ENCODE data around the gene NOL4L.
A peak's percentile ranks its signal among the peaks of the same experiment; 100 is the strongest.

NOL4L gene

DNA sequence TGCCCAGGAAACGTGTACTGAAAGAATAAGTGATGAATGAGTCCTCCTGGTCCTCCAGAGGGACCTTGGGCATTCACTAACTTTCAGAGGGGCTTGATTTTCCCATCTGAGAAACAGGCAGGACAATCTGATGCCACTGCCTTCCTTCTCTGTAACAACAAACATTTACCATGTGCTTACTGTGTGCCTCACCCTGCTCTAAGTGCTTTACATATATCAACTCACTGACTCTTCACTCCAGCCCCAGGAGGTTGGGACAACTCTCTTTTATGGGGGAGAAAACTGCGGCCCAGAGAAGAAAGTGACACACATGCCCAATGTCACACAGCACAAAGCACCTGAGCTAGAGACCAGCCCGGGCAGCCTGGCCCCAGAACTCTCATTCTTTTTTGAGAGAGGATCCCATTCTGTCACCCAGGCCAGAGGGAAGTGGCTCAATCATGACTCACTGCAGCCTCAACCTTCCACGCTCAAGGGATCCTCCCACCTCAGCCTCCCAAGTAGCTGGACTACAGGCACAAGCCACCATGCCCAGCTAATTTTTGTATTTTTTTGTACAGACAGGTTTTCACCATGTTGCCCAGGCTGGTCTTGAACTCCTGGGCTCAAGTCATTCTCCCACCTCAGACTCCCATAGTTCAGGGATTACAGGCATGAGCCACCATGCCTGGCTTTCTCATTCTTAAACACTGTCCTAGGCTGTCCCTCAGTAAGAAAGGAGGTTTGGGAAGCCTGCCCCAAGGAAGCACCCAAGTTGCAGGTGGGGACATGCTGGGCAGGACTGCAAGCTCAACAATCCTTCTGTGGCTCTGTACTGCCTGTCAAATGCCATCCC lies 38.0 kb downstream of the NOL4L start:
- H3K27me3 Mint-ChIP-seq (ENCODE audit: low read depth), result no peaks in the 10 kb centered on the region
- H3K4me3 Mint-ChIP-seq, result no peak overlapping the region
- peaks cover 9% of the 10 kb centered on the region for H3K36me3 Mint-ChIP-seq (ENCODE audit: low read depth)
- peaks cover 19% of the 10 kb centered on the region for H3K4me1 Mint-ChIP-seq (ENCODE audit: low read depth)
- no peak overlapping the region for H3K27ac Mint-ChIP-seq
- H3K9me3 Mint-ChIP-seq, result no peaks in the 10 kb centered on the region
- no peak for DNase-seq (ENCODE audit: low spot score)

DNA sequence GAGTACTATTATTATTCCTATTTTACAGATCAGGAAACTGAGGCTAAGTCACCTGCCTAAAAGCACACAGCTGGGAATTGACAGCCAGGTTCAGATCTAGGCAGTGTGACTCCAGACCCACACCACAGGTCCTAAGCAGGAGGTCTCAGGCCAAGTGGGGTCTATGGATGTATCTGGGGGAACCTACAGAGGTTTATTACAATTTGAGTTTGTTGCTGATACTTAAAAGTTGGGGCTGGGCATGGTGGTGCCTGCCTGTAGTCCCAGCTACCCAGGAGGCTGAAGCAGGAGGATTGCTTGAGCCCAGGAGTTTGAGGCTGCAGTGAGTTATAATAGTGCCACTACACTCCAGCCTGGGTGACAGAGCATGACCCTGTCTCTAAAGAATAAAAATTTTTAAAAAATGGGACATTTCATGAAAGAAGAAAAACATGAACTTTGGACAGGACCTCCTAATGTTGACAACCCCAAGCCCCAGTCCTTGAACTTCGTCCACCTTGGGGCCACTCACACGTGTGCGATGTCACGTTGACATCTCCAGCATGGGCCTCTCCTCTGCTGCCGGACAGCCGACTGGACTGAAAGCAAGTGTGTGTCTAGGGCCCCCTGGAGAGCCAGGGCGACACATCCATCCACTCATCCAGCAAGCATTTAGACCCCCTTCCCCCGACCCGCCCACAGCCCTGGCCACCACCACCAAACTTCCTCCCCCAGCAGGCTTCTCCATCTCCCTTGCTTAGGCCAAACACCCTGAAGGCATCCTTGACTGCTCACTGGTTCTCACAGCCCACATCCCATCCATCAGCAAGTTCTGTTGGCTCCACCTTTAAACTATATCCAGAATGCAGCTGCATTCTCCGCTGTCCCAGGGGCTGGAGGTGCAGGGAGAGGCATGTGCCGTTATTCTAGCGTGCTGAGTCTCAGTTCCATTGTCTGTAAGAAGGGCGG lies 40.0 kb downstream of the NOL4L start:
- peaks cover 9% of the 10 kb centered on the region for H3K36me3 Mint-ChIP-seq (ENCODE audit: low read depth)
- H3K4me3 Mint-ChIP-seq, result no peak overlapping the region
- DNase-seq (ENCODE audit: low spot score), result no peak
- peaks cover 29% of the 10 kb centered on the region for H3K4me1 Mint-ChIP-seq (ENCODE audit: low read depth)
- H3K27me3 Mint-ChIP-seq (ENCODE audit: low read depth), result no peaks in the 10 kb centered on the region
- H3K9me3 Mint-ChIP-seq, result no peaks in the 10 kb centered on the region
- H3K27ac Mint-ChIP-seq, result no peak overlapping the region

DNA sequence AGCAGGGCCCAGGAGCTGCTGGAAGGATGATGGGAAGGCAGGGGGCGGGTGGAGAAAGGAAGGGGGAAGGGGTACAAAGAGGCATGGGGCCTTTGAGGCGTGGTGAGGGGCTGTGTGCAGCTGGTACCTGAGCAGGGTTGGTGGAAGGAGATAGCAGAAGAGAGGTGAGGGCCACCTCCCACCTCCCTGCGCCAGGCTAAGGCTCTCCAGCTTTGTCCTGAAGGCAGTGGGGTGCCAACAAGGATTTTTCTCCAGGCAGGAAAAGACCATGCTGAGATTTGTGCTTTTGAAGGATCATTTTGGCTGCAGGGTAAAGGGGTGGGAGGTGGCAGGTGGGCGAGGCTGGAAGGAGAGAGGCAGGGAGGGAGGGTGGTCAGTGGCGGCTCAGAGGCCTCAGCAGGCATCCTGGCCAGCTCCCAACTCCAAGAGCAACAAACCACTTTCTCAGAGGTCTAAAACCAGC lies 40.8 kb downstream of the NOL4L start:
- Mint-ChIP-seq H3K27ac (no peak overlapping the region), H3K27me3 (ENCODE audit: low read depth) (no peaks in the 10 kb centered on the region), H3K36me3 (ENCODE audit: low read depth) (peaks cover 12% of the 10 kb centered on the region)

DNA sequence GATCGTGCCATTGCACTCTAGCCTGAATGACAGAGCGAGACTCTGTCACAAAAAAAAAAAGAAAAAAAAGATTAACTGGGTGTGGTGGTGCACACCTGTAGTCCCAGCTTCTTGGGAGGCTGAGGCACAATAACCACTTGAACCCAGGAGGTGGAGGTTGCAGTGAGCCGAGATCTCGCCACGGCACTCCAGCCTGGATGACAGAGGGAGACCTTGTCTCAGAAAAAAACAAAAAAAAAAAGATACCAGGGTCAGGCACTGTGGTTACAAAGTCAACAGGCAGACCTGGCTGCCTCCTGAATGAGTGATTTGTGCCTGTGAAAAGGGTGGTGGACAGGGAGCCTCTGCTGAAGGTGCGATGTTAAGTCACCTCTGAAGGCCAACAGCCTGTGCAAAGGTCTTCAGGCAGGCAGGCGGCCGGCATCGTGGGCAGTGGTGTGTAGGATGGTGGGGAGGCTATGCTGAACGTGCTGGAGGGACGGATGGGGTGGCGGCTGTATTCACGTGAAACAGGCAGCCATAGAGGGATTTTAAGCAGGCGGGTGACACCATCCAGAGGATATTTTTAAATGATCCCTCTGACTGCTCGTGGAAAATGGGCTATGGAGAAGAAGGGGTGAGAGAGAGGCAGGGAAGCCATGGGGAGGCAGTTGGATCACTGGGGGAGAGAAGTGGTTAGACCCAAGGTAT lies 41.4 kb downstream of the NOL4L start:
- DNase-seq (ENCODE audit: low spot score), result no peak
- H3K9me3 Mint-ChIP-seq, result no peaks in the 10 kb centered on the region
- H3K27ac Mint-ChIP-seq, result no peak overlapping the region
- no peaks in the 10 kb centered on the region for H3K27me3 Mint-ChIP-seq (ENCODE audit: low read depth)
- H3K4me1 Mint-ChIP-seq (ENCODE audit: low read depth), result peaks cover 39% of the 10 kb centered on the region
- H3K4me3 Mint-ChIP-seq, result no peak overlapping the region
- peaks cover 12% of the 10 kb centered on the region for H3K36me3 Mint-ChIP-seq (ENCODE audit: low read depth)

More for the DNA sequence above, 40.8 kb downstream of the NOL4L start:
- Mint-ChIP-seq H3K9me3 (no peaks in the 10 kb centered on the region), H3K4me1 (ENCODE audit: low read depth) (peaks cover 38% of the 10 kb centered on the region), H3K4me3 (no peak overlapping the region)
- DNase-seq (ENCODE audit: low spot score), result no peak

DNA sequence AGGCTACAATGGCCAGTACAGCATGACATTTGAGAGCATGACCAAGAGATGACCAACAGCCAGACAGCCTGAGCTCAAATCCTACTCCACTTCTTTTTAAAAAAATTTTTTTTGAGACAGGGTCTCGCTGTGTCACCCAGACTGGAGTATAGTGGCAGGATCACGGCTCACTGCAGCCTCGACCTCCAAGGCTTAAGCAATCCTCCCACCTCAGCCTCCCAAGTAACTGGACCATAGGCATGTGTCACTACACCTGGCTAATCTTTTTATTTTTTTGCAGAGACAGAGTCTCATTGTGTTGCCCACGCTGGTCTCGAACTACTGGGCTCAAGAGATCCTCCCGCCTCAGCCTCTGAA lies 42.9 kb downstream of the NOL4L start:
- Mint-ChIP-seq H3K9me3 (no peaks in the 10 kb centered on the region), H3K27me3 (ENCODE audit: low read depth) (no peaks in the 10 kb centered on the region), H3K4me3 (no peak overlapping the region), H3K4me1 (ENCODE audit: low read depth) (peaks cover 40% of the 10 kb centered on the region), H3K27ac (no peak overlapping the region), H3K36me3 (ENCODE audit: low read depth) (peaks cover 14% of the 10 kb centered on the region)
- DNase-seq (ENCODE audit: low spot score), result no peak

DNA sequence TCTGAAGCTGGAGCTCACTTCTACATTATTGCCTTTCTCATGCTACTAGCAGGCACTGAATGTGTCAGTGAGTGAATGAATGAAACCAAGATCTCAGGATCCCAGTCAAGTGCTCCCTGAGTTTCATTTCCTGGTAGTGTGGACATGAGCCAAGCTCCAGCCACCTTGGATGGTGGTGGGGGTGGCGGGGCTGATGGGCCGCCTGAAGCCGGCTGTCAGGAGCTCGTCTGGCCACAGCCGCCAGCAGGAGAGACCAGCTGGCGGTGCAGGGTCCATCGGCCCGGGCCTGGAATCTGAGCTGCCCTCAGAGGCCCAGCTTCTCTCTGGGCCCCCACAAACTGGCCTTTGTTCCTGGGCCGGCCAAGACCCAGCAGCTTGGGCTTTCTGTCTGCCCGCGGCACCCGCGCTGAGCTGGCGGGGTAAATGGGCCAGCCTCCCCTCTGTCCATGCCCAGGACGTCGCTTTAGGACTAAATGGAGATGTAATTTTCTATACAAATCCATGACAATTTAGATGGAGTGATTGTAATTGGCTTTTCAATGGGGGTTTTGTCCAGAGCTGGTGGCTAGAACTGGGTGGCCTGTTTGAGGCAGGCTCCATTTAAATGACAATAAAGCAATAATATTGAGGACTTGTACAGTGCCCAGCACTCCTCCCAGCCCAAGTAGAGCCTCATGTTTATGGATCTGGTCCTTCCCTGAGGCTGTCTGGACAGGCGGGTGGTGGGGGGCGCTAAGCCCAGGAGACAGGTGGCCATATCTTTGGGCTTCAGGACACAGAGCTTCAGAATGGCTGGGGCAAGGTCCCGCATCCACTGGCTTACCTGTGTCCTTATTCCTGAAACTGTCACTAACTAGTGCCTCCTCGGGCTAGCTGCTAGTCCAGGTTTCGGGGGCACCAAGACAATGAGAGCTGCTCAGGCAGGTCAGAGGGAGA lies 43.5 kb downstream of the NOL4L start:
- H3K36me3 Mint-ChIP-seq (ENCODE audit: low read depth), result peaks cover 17% of the 10 kb centered on the region
- H3K9me3 Mint-ChIP-seq, result no peaks in the 10 kb centered on the region
- peaks cover 43% of the 10 kb centered on the region for H3K4me1 Mint-ChIP-seq (ENCODE audit: low read depth)
- H3K4me3 Mint-ChIP-seq, result no peak overlapping the region
- no peaks in the 10 kb centered on the region for H3K27me3 Mint-ChIP-seq (ENCODE audit: low read depth)
- DNase-seq (ENCODE audit: low spot score), result no peak
- peak overlapping the region; percentile 96 for H3K27ac Mint-ChIP-seq

DNA sequence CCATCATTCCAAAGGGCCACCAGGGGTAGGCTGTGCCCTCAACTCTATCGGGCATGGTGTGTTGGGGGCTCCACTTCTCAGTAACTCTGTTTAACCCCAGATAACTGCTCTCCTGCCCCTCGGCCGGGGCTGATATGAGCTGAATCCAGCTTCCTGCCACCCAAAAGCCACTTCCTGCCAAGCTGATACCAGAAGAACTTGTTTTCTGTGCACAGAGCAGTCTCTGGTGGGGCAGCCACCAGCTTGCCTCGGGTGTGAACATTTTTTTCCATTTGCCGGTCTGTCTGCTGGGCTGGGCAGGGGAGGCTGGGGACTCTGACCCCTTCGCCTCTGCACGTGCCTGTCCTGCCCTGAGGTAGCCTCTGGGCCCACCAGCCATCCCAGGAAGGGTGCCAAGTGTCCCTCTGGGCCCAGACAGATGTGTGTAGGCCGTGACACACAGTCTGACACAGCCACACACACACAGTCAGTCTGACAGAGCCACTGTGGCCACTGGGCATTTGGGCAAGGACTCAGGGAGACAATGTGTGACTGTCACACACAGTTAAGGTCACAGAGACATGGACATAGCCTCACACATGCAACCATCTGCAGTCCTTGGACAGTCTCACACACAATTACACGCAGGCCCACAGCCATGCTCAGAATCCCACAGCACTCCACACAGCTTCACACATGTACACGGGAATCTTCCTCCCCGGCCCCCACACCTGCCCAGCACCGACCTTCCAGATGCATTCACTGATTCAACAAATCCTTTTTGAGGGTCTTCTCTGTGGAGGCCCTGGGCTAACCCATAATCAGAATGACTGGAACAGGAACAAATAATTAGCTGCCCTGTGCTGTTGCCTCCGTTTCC lies 45.1 kb downstream of the NOL4L start:
- H3K4me1 Mint-ChIP-seq (ENCODE audit: low read depth), result peaks cover 51% of the 10 kb centered on the region
- H3K27me3 Mint-ChIP-seq (ENCODE audit: low read depth), result no peaks in the 10 kb centered on the region
- peak overlapping the region; percentile 76 for H3K4me3 Mint-ChIP-seq
- peak; percentile 76 for DNase-seq (ENCODE audit: low spot score)
- H3K9me3 Mint-ChIP-seq, result no peaks in the 10 kb centered on the region
- H3K27ac Mint-ChIP-seq, result peak overlapping the region; percentile 96
- H3K36me3 Mint-ChIP-seq (ENCODE audit: low read depth), result peaks cover 17% of the 10 kb centered on the region

DNA sequence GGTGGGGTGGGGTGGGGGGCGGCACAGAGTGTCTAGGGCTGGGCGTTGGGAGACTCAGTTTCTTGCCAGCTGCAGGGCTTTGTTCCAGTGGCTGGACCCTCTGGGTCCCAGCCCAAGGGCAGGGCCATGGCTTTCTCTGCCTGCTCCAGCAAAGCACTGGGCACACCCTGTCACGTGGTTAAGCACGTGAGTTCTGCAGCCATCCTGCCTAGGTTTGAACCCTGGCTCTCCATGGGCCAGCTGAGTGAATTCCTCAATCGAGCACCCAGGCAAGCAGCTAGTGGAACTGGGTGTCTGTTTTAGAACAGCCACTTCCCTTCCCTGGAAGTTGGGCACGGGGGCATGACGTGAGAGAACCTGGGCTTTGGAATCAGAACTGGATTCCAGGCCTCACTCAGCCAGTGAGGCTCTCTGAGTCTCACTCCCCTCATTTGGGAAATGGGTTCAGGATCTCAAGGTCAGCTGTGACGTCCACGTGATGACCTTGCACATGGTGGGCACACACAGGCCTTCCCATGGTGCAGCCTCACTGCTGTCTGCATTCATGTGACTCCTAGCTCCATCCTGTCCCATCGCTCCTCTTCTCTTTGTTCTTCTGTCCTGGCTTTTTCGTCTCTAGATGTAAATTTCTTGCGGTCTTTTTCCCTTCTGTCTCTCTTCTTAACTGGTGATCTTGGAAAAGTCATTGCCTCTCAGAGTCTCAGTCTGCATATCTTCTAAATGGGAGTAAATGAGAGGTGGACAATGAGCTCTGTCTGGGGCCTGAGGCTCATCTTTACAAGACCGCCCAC lies 45.9 kb downstream of the NOL4L start:
- no peaks in the 10 kb centered on the region for H3K9me3 Mint-ChIP-seq
- peak overlapping the region; percentile 96 for H3K27ac Mint-ChIP-seq
- peaks cover 59% of the 10 kb centered on the region for H3K4me1 Mint-ChIP-seq (ENCODE audit: low read depth)
- DNase-seq (ENCODE audit: low spot score), result peak; percentile 24
- H3K36me3 Mint-ChIP-seq (ENCODE audit: low read depth), result peaks cover 19% of the 10 kb centered on the region
- peak overlapping the region; percentile 76 for H3K4me3 Mint-ChIP-seq
- H3K27me3 Mint-ChIP-seq (ENCODE audit: low read depth), result no peaks in the 10 kb centered on the region

DNA sequence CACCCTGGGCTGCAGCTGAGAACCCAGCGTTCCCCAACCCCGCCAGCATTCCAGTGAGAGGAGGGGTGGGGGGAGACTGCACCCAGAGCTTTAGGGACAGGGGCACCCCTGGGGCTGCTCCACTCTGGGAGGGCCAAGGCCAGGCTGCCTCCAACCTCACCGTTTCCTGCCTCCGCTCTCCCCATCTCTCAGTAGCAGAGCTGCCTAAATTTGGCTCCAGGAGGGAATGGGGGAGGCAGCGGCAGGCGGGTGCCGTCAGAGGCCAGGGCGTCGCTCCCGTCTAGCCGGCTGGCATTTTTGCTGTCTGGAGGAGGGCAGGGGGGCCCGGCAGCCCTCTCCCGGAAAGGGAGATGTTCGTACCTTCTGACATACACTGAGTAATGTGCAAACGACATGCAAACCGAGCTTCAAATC lies 46.6 kb downstream of the NOL4L start:
- Mint-ChIP-seq H3K4me3 (peak overlapping the region; percentile 76), H3K36me3 (ENCODE audit: low read depth) (peaks cover 26% of the 10 kb centered on the region)
- no peak for DNase-seq (ENCODE audit: low spot score)

DNA sequence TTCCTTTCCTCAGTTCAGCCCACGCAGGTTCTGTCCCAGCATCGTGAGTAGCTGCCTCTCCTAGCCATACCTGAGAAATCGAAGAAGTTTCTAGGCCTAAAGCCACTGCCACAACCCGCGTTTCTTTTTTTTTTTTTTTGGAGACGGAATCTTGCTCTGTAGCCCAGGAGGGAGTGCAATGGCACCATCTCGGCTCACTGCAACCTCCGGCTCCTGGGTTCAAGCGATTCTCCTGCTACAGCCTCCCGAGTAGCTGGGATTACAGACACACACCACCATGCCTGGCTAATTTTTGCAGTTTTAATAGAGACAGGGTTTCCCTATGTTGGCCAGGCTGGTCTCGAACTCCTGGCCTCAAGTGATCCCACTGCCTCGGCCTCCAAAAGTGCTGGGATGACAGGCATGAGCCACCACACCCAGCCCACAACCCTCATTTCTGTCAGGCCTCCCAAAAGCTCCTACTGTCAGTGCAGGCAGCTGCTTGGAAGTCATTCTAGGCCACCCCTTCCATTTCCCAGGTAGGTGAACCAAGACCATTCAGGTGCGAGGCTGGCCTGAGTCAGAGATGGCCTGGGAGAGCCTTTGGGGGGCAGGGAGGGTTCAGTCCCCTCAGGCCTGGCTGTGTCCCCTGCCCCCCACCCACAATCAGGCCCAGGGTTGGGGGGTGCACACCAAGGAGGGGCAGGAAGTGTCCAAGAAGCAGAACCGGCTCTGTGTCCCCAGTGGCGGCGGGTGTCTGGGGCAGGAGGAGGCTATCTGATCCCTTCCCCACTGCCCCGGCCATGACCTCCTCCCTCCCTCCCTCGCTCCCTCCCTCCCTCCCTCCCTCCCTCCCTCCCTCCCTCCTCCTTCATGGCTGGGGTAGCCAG lies 47.2 kb downstream of the NOL4L start:
- Mint-ChIP-seq H3K4me3 (peak overlapping the region; percentile 92), H3K36me3 (ENCODE audit: low read depth) (peaks cover 28% of the 10 kb centered on the region), H3K27me3 (ENCODE audit: low read depth) (no peaks in the 10 kb centered on the region), H3K4me1 (ENCODE audit: low read depth) (peaks cover 65% of the 10 kb centered on the region), H3K27ac (peak overlapping the region; percentile 97), H3K9me3 (no peaks in the 10 kb centered on the region)
- DNase-seq (ENCODE audit: low spot score), result no peak

More for the DNA sequence above, 46.6 kb downstream of the NOL4L start:
- no peaks in the 10 kb centered on the region for H3K9me3 Mint-ChIP-seq
- H3K27ac Mint-ChIP-seq, result peak overlapping the region; percentile 96
- no peaks in the 10 kb centered on the region for H3K27me3 Mint-ChIP-seq (ENCODE audit: low read depth)
- peaks cover 63% of the 10 kb centered on the region for H3K4me1 Mint-ChIP-seq (ENCODE audit: low read depth)
